HG03558 (cell line): ENCODE data around the gene ADAMTS17.
A peak's percentile ranks its signal among the peaks of the same experiment; 100 is the strongest.

Experiments used
- ATAC-seq: cut with Tn5 transposase; IDR thresholded peaks from one replicate; pipeline ENCODE4 v1.9.1; 2021; ENCODE audit warnings: moderate number of reproducible peaks; ENCODE audit not compliant: unreplicated experiment; ENCODE audit errors: extremely low read depth

ADAMTS17 gene

GRCh38 chr15:100186366-100186765, 155.4 kb downstream of the ADAMTS17 start:
- ATAC-seq = no peak

GRCh38 chr15:100183921-100184495, 157.8 kb downstream of the ADAMTS17 start:
- no peak for ATAC-seq

- no peak for ATAC-seq
These were observed 160.9 kb downstream of the ADAMTS17 start for GRCh38 chr15:100180921-100181320.

- no peak for ATAC-seq
These were observed 166.2 kb downstream of the ADAMTS17 start for GRCh38 chr15:100175406-100176114.

GRCh38 chr15:100174904-100175275, 166.9 kb downstream of the ADAMTS17 start:
- no peak for ATAC-seq

GRCh38 chr15:100174159-100174903, 167.4 kb downstream of the ADAMTS17 start:
- ATAC-seq = no peak

GRCh38 chr15:100172356-100173024, 169.3 kb downstream of the ADAMTS17 start:
- ATAC-seq = no peak

- no peak for ATAC-seq
These were observed 170.4 kb downstream of the ADAMTS17 start for GRCh38 chr15:100171411-100171810.

- peak; percentile 91 for ATAC-seq
These were observed 171.2 kb downstream of the ADAMTS17 start for GRCh38 chr15:100170291-100171210.

- ATAC-seq = no peak
These were observed 172.0 kb downstream of the ADAMTS17 start for GRCh38 chr15:100169615-100170290.

- ATAC-seq = no peak
These were observed 173.0 kb downstream of the ADAMTS17 start for GRCh38 chr15:100168787-100169186.

GRCh38 chr15:100167884-100168375, 173.8 kb downstream of the ADAMTS17 start:
- ATAC-seq = no peak

GRCh38 chr15:100166313-100166712, 175.5 kb downstream of the ADAMTS17 start:
- no peak for ATAC-seq

GRCh38 chr15:100163961-100164360, 177.8 kb downstream of the ADAMTS17 start:
- ATAC-seq = no peak

- no peak for ATAC-seq
These were observed 180.8 kb downstream of the ADAMTS17 start for GRCh38 chr15:100160953-100161352.

GRCh38 chr15:100159436-100159835, 182.3 kb downstream of the ADAMTS17 start:
- no peak for ATAC-seq

- no peak for ATAC-seq
These were observed 183.4 kb downstream of the ADAMTS17 start for GRCh38 chr15:100158356-100158755.

GRCh38 chr15:100156201-100156600, 185.6 kb downstream of the ADAMTS17 start:
- no peak for ATAC-seq

- no peak for ATAC-seq
These were observed 187.4 kb downstream of the ADAMTS17 start for GRCh38 chr15:100154338-100154737.
